SK-N-SH (cell line): ENCODE data around the gene TMEM205. TPM values are rescaled to one million over a fixed set of nuclear protein-coding genes. Genes with fewer than 3 reads are reported as not detected.

Experiments used
- NFIC ChIP-seq: IDR thresholded peaks from 2 replicates; pipeline ENCODE4 v1.4.0; 2012; ENCODE audit warnings: borderline replicate concordance
- polyA plus RNA-seq, 3 experiments: library from polyadenylated mRNA; depleted of rRNA; stranded (reverse); fragments of >200 nt; gene quantifications; 2 replicates each; pipeline ENCODE4 v1.2.3, GENCODE V29; 2012

TMEM205 gene
- polyA plus RNA-seq, 1 of the 3 experiments (the other 2 are of a cell fraction) = 219 TPM

DNA sequence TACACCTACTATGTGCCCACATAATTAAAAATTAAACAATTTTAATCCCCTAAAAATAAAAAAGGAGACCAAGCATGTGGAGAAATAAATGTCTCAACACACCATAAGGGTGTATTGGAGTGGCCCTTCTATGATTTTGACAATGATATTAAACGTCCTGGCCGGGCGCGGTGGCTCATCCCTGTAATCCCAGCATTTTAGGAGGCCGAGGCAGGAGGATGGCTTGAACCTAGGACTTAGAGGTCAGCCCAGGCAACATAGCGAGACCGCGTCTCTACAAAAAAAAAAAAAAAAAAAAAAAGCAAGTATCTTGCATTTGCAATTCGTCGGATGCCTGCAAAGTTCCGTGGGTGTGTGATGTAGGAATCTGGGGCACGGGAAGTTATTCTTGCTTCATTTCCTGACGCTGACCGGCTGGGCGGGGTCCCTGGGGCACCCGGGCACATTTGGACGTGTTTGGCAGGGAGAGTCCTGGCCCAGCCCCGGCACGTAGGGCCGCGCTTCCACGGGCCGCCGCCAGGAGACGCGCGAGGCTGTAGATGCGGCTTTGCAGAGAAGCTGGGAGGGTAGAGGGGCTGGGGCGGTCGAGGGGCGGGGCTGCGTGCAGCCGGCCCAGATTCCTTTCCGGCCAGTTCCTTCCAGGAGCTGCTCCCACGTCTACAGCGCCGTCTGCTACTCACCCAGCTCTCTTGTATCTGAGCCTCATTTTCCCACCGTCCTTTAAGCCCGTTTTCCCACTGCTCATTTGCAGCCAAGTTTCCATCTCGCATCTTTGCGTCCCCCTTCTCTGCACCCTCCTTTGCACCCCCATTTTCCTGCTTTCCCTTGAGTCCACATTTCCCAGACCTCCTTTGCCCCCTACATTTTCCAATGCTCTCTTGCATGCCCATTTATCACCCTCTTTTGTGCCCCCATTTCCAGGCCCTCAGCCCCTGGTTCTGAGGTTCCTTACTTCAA is 52.4 kb downstream of the TMEM205 start (continued):
- TF ChIP-seq NFIC = peak; percentile 19; the same call in 1 of the 2 replicates
- TF ChIP-seq, all 33 proteins: peak for 12

Other genes with a start within 250 kb of the TMEM205 start
- gene SPC24, start 190.5 kb downstream of the TMEM205 start, polyA plus RNA-seq (2012; rRNA removed) = 12.7 and 18.9 TPM in 2 replicates
- 63.9 and 92.4 TPM in 2 replicates for gene KANK2, start 148.7 kb downstream of the TMEM205 start, polyA plus RNA-seq (2012; rRNA removed)
- 0.21 TPM in 1 of 2 replicates, not detected in the other for gene ANGPTL8, start 106.6 kb downstream of the TMEM205 start, polyA plus RNA-seq (2012; rRNA removed)
- 14.0 and 18.3 TPM in 2 replicates for gene DOCK6, start 83.7 kb downstream of the TMEM205 start, polyA plus RNA-seq (2012; rRNA removed)
- gene TSPAN16, start 50.1 kb downstream of the TMEM205 start, polyA plus RNA-seq (2012; rRNA removed) = not detected in 2 replicates
- gene RAB3D, start 6.6 kb downstream of the TMEM205 start, polyA plus RNA-seq (2012; rRNA removed) = 25.0 and 27.0 TPM in 2 replicates
- 25.2 and 30.1 TPM in 2 replicates for gene CCDC159, start 251 bp upstream of the TMEM205 start, polyA plus RNA-seq (2012; rRNA removed)
- gene PLPPR2, start 9.2 kb upstream of the TMEM205 start, polyA plus RNA-seq (2012; rRNA removed) = 18.9 and 26.2 TPM in 2 replicates
- gene SWSAP1, start 28.4 kb upstream of the TMEM205 start, polyA plus RNA-seq (2012; rRNA removed) = 2.8 and 3.0 TPM in 2 replicates
- 15.4 and 16.8 TPM in 2 replicates for gene EPOR, start 38.0 kb upstream of the TMEM205 start, polyA plus RNA-seq (2012; rRNA removed)
- 13.3 and 13.5 TPM in 2 replicates for gene RGL3, start 73.0 kb upstream of the TMEM205 start, polyA plus RNA-seq (2012; rRNA removed)
- 3.2 and 4.2 TPM in 2 replicates for gene ODAD3, start 88.9 kb upstream of the TMEM205 start, polyA plus RNA-seq (2012; rRNA removed)
- gene PRKCSH, start 89.4 kb upstream of the TMEM205 start, polyA plus RNA-seq (2012; rRNA removed) = 198 and 502 TPM in 2 replicates
- gene ELAVL3, start 134.8 kb upstream of the TMEM205 start, polyA plus RNA-seq (2012; rRNA removed) = 0.48 and 0.68 TPM in 2 replicates
- 14.5 and 14.7 TPM in 2 replicates for gene ZNF653, start 159.6 kb upstream of the TMEM205 start, polyA plus RNA-seq (2012; rRNA removed)
- gene ECSIT, start 182.9 kb upstream of the TMEM205 start, polyA plus RNA-seq (2012; rRNA removed) = 35.6 and 43.8 TPM in 2 replicates
- 4.6 and 6.6 TPM in 2 replicates for gene CNN1, start 192.6 kb upstream of the TMEM205 start, polyA plus RNA-seq (2012; rRNA removed)
- 139 and 157 TPM in 2 replicates for gene ELOF1, start 213.0 kb upstream of the TMEM205 start, polyA plus RNA-seq (2012; rRNA removed)
- gene ACP5, start 231.4 kb upstream of the TMEM205 start, polyA plus RNA-seq (2012; rRNA removed) = 0.87 and 1.6 TPM in 2 replicates